GM23248 (cell line): ENCODE data around the gene ADGRL3. TPM values are rescaled to one million over a fixed set of nuclear protein-coding genes. Genes with fewer than 3 reads are reported as not detected.
"Not testable (repeated sequence)": the region's sequence is repeated elsewhere in the genome, so short reads cannot be mapped to it uniquely, and the experiment has no call there.

ENCODE experiments used
- DNase-seq: peaks from one replicate; pipeline ENCODE4 v3.0.0-alpha.2; 2015
- H2AFZ ChIP-seq: fragments of 200-600 bp; sonication (generic); 2 replicates; pipeline ENCODE4 v1.6.1; 2016; ENCODE audit warnings: antibody characterized with exemption
- H3F3A ChIP-seq: fragments of 200-600 bp; sonication (generic); 2 replicates; pipeline ENCODE4 v1.6.1; 2016; ENCODE audit warnings: mild to moderate bottlenecking, antibody characterized with exemption, mixed run types; ENCODE audit not compliant: insufficient read depth
- H3K27ac ChIP-seq: fragments of 200-600 bp; sonication (generic); 2 replicates; pipeline ENCODE4 v1.5.1; 2016; ENCODE audit warnings: mild to moderate bottlenecking
- H3K27me3 ChIP-seq: fragments of 200-600 bp; sonication (generic); replicated peaks from 2 replicates; pipeline ENCODE4 v1.6.1; 2016; ENCODE audit warnings: mild to moderate bottlenecking; ENCODE audit not compliant: insufficient read depth
- H3K36me3 ChIP-seq: fragments of 200-600 bp; sonication (generic); 2 replicates; pipeline ENCODE4 v1.6.1; 2016; ENCODE audit warnings: low read depth, mild to moderate bottlenecking
- H3K4me1 ChIP-seq: fragments of 200-600 bp; sonication (generic); 2 replicates; pipeline ENCODE4 v1.6.1; 2016; ENCODE audit warnings: mild to moderate bottlenecking; ENCODE audit not compliant: insufficient read depth
- H3K4me2 ChIP-seq: fragments of 200-600 bp; sonication (generic); one replicate; pipeline ENCODE4 v1.6.1; 2016; ENCODE audit warnings: mild to moderate bottlenecking; ENCODE audit not compliant: unreplicated experiment
- H3K4me3 ChIP-seq: fragments of 200-600 bp; sonication (generic); 2 replicates; pipeline ENCODE4 v1.5.1; 2016; ENCODE audit warnings: mild to moderate bottlenecking
- H3K79me2 ChIP-seq: fragments of 200-600 bp; sonication (generic); 2 replicates; pipeline ENCODE4 v1.6.1; 2016; ENCODE audit warnings: mild to moderate bottlenecking; ENCODE audit not compliant: insufficient read depth
- H3K9ac ChIP-seq: fragments of 200-600 bp; sonication (generic); 2 replicates; pipeline ENCODE4 v1.6.1; 2016; ENCODE audit warnings: mild to moderate bottlenecking
- H3K9me2 ChIP-seq: fragments of 200-600 bp; sonication (generic); 2 replicates; pipeline ENCODE4 v1.6.1; 2016; ENCODE audit warnings: mixed run types, mild to moderate bottlenecking, moderate library complexity; ENCODE audit not compliant: insufficient read depth
- H3K9me3 ChIP-seq: fragments of 200-600 bp; sonication (generic); one replicate; pipeline ENCODE4 v1.6.1; 2017; ENCODE audit warnings: low read depth
- H4K20me1 ChIP-seq: fragments of 200-600 bp; sonication (generic); 2 replicates; pipeline ENCODE4 v1.6.0; 2016; ENCODE audit not compliant: insufficient read depth
- EZH2 ChIP-seq: fragments of 200-600 bp; sonication (generic); IDR thresholded peaks from 2 replicates; pipeline ENCODE4 v1.6.1; 2018; ENCODE audit warnings: antibody characterized with exemption, mild to moderate bottlenecking; ENCODE audit not compliant: insufficient read depth, poor library complexity, severe bottlenecking
- EZH2phosphoT487 ChIP-seq: fragments of 200-600 bp; sonication (generic); IDR thresholded peaks from 2 replicates; pipeline ENCODE4 v1.6.1; 2018; ENCODE audit warnings: antibody characterized with exemption, moderate library complexity, mild to moderate bottlenecking, low read depth; ENCODE audit not compliant: insufficient read depth
- WGBS, 2 experiments: methylation state at CpG; one replicate each; pipeline ENCODE4 v1.1.6; 2015 to 2017; ENCODE audit warnings: low lambda C conversion rate in 2 of 2, low coverage in 1 of 2; ENCODE audit errors: missing lambda C conversion rate in 2 of 2; 5-methylcytosine and 5-hydroxymethylcytosine counted together
- in situ Hi-C: fragments of 300-500 bp; cut with MboI; formaldehyde crosslinking; loops from 2 replicates; pipeline ENCODE4 v1.15.0; 2020
- polyA plus RNA-seq: library from polyadenylated mRNA; unstranded; fragments of >200 nt; fragmentation: Nextera tagmentation; extraction: Ambion mirVana; gene quantifications from 2 replicates; pipeline ENCODE4 v1.2.1, GENCODE V29; 2016
- total RNA-seq: library from RNA; depleted of rRNA; stranded (reverse); fragments of >200 nt; shearing (Covaris generic); gene quantifications from 2 replicates; pipeline ENCODE4 v1.2.3, GENCODE V29; 2014

The ADGRL3 gene
- total and polyA plus RNA-seq, 2 experiments from 2014 or later: not detected

GRCh38 chr4:61202638-61203435 lies 2.7 kb downstream of the ADGRL3 start:
- no peak overlapping the region for H3K9ac ChIP-seq
- WGBS, 2 experiments: 3 to 8% methylated on average over 34 to 40 of the region's 41 CpGs

GRCh38 chr4:61203436-61203790 lies 3.3 kb downstream of the ADGRL3 start:
- H2AFZ ChIP-seq: no peak overlapping the region
- WGBS, 2 experiments: 37 to 44% methylated on average over 3 of the region's 3 CpGs
- DNase-seq: no peak

More at GRCh38 chr4:61202638-61203435, 2.7 kb downstream of the ADGRL3 start:
- Histone ChIP-seq H3K4me3 (no peak overlapping the region), H4K20me1 (no peaks in the 10 kb centered on the region), H3K9me3 (no peaks in the 10 kb centered on the region), H3K27me3 (peaks cover 41% of the 10 kb centered on the region), H3K9me2 (no peaks in the 10 kb centered on the region), H3K4me2 (no peak overlapping the region), H3K79me2 (no peaks in the 10 kb centered on the region), H3K27ac (no peak overlapping the region), H3F3A (no peaks in the 10 kb centered on the region), H3K4me1 (no peaks in the 10 kb centered on the region), H2AFZ (no peak overlapping the region), H3K36me3 (no peaks in the 10 kb centered on the region)
- in situ Hi-C loops: no loop called here
- TF ChIP-seq EZH2 (no peak), EZH2phosphoT487 (no peak)
- DNase-seq: no peak

GRCh38 chr4:61204353-61205060 lies 4.4 kb downstream of the ADGRL3 start:
- H3K27ac ChIP-seq: no peak overlapping the region
- TF ChIP-seq EZH2phosphoT487: no peak
- TF ChIP-seq EZH2: no peak
- H4K20me1 ChIP-seq: no peaks in the 10 kb centered on the region
- no peak for DNase-seq
- H3F3A ChIP-seq: no peaks in the 10 kb centered on the region
- H3K79me2 ChIP-seq: no peaks in the 10 kb centered on the region
- in situ Hi-C loops: no loop called here
- H3K9me3 ChIP-seq: no peaks in the 10 kb centered on the region
- H3K27me3 ChIP-seq: peaks cover 36% of the 10 kb centered on the region
- H3K9ac ChIP-seq: no peak overlapping the region
- H3K4me2 ChIP-seq: no peak overlapping the region
- no peaks in the 10 kb centered on the region for H3K4me1 ChIP-seq
- no peak overlapping the region for H2AFZ ChIP-seq
- 31 to 35% methylated on average over 2 of the region's 2 CpGs for WGBS, 2 experiments
- no peaks in the 10 kb centered on the region for H3K36me3 ChIP-seq
- H3K9me2 ChIP-seq: no peaks in the 10 kb centered on the region
- H3K4me3 ChIP-seq: no peak overlapping the region

More at GRCh38 chr4:61203436-61203790, 3.3 kb downstream of the ADGRL3 start:
- Histone ChIP-seq H3K4me2 (no peak overlapping the region), H3K4me3 (no peak overlapping the region), H3K27ac (no peak overlapping the region), H4K20me1 (no peaks in the 10 kb centered on the region), H3K9me3 (no peaks in the 10 kb centered on the region), H3K79me2 (no peaks in the 10 kb centered on the region), H3K27me3 (peaks cover 41% of the 10 kb centered on the region), H3K36me3 (no peaks in the 10 kb centered on the region), H3F3A (no peaks in the 10 kb centered on the region), H3K9ac (no peak overlapping the region), H3K9me2 (no peaks in the 10 kb centered on the region), H3K4me1 (no peaks in the 10 kb centered on the region)
- in situ Hi-C loops: no loop called here
- no peak for TF ChIP-seq EZH2
- no peak for TF ChIP-seq EZH2phosphoT487

- no peak overlapping the region for H2AFZ ChIP-seq
- H3K9me2 ChIP-seq: peaks cover 3% of the 10 kb centered on the region; the same call in 1 of the 2 replicates
- no peaks in the 10 kb centered on the region for H4K20me1 ChIP-seq
- no peaks in the 10 kb centered on the region for H3K4me1 ChIP-seq
- H3K9me3 ChIP-seq: no peaks in the 10 kb centered on the region
- no peak for TF ChIP-seq EZH2
- no peak for TF ChIP-seq EZH2phosphoT487
- no peak overlapping the region for H3K4me3 ChIP-seq
- H3K36me3 ChIP-seq: no peaks in the 10 kb centered on the region
- H3K4me2 ChIP-seq: no peak overlapping the region
- no peak overlapping the region for H3K9ac ChIP-seq
- DNase-seq: no peak
- no peaks in the 10 kb centered on the region for H3F3A ChIP-seq
- H3K79me2 ChIP-seq: no peaks in the 10 kb centered on the region
- 29 to 35% methylated on average over 1 of the region's 1 CpG for WGBS, 2 experiments
- H3K27me3 ChIP-seq: peaks cover 33% of the 10 kb centered on the region
- in situ Hi-C loops: no loop called here
- no peak overlapping the region for H3K27ac ChIP-seq
Observed at GRCh38 chr4:61205066-61205465, 4.9 kb downstream of the ADGRL3 start.

GRCh38 chr4:61207156-61207555 lies 7.0 kb downstream of the ADGRL3 start:
- H3K4me1 ChIP-seq, H3K79me2 ChIP-seq, in situ Hi-C loops, H3F3A ChIP-seq, H3K9me2 ChIP-seq, DNase-seq, H4K20me1 ChIP-seq, H3K4me3 ChIP-seq, H3K9me3 ChIP-seq, H2AFZ ChIP-seq, H3K27ac ChIP-seq, H3K36me3 ChIP-seq, H3K4me2 ChIP-seq, H3K9ac ChIP-seq: not testable (repeated sequence)
- H3K27me3 ChIP-seq: peaks cover 13% of the 10 kb centered on the region; the same call in 1 of the 2 replicates
